Peyer's patch (tissue), 4 donors: ENCODE measurements around the gene STX18.

Experiments used
- POLR2A ChIP-seq, 2 donors: fragments of 450-650 bp; IDR thresholded peaks; one replicate each; pipeline ENCODE4 v1.5.1; 2017; ENCODE audit warnings: antibody characterized with exemption in 2 of 2, mild to moderate bottlenecking in 2 of 2, moderate library complexity in 2 of 2
- TF ChIP-seq, protein P1 (sequence below), 6 experiments: fragments of 450-650 bp in 4 of 6; fragments of 200-600 bp in 2 of 6; sonication (generic) in 1 of 6; IDR thresholded peaks; one replicate each; pipeline ENCODE4 v1.5.1; 2017 to 2019; ENCODE audit warnings: antibody characterized with exemption in 6 of 6, mild to moderate bottlenecking in 3 of 6, moderate library complexity in 1 of 6

DNA sequence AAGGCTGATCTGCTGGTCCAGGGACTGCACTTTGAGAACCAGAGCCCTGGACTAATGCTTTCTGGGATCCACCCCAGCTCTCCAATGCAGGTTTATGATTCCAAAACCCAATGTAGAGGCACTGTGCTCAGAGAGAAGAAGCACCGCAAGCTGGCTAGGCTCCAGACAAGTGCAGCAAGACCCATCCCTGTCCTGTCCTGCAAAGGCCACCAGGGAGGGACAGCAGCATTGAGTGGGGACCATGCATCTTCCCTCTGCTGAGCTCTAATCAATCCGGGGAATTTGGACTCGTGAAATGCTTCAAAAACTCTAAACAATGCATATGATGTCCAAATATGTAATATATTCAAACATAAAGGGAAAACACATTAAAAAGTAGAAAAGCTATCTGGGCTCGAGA, 165.8 kb downstream of the STX18 start:
- TF ChIP-seq, protein P1, sequence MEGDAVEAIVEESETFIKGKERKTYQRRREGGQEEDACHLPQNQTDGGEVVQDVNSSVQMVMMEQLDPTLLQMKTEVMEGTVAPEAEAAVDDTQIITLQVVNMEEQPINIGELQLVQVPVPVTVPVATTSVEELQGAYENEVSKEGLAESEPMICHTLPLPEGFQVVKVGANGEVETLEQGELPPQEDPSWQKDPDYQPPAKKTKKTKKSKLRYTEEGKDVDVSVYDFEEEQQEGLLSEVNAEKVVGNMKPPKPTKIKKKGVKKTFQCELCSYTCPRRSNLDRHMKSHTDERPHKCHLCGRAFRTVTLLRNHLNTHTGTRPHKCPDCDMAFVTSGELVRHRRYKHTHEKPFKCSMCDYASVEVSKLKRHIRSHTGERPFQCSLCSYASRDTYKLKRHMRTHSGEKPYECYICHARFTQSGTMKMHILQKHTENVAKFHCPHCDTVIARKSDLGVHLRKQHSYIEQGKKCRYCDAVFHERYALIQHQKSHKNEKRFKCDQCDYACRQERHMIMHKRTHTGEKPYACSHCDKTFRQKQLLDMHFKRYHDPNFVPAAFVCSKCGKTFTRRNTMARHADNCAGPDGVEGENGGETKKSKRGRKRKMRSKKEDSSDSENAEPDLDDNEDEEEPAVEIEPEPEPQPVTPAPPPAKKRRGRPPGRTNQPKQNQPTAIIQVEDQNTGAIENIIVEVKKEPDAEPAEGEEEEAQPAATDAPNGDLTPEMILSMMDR (IDR thresholded peaks at IDR 0.05), result no peak
- no peak for TF ChIP-seq POLR2A (IDR thresholded peaks at IDR 0.05)
